Fibroblast of skin of left biceps (primary cell): ENCODE results near the gene COX17.

Source experiments
- DNase-seq, 2 experiments: peaks; one replicate each; pipeline ENCODE4 v3.0.0-alpha.2; 2013; ENCODE audit warnings: low read depth in 2 of 2

COX17 gene

GRCh38 chr3:119645813-119646212 lies 31.4 kb downstream of the COX17 start:
- DNase-seq, result no peak

- no peak for DNase-seq
Measured at GRCh38 chr3:119644481-119644880, 32.7 kb downstream of the COX17 start.

- peak; percentile 36 to 47 for DNase-seq
Measured at GRCh38 chr3:119643528-119643927, 33.7 kb downstream of the COX17 start.

- no peak for DNase-seq
Measured at GRCh38 chr3:119642746-119643473, 34.3 kb downstream of the COX17 start.

GRCh38 chr3:119641416-119641815 lies 35.8 kb downstream of the COX17 start:
- no peak for DNase-seq

GRCh38 chr3:119639494-119640350 lies 37.5 kb downstream of the COX17 start:
- no peak for DNase-seq

- DNase-seq, result peak; percentile 81 to 87
Measured at GRCh38 chr3:119637679-119638477, 39.3 kb downstream of the COX17 start.

- DNase-seq, result no peak
Measured at GRCh38 chr3:119636891-119637611, 40.2 kb downstream of the COX17 start.

- DNase-seq, result no peak
Measured at GRCh38 chr3:119636249-119636648, 41.0 kb downstream of the COX17 start.

- DNase-seq, result no peak
Measured at GRCh38 chr3:119635719-119636118, 41.5 kb downstream of the COX17 start.

- no peak for DNase-seq
Measured at GRCh38 chr3:119632829-119633228, 44.4 kb downstream of the COX17 start.

GRCh38 chr3:119632216-119632615 lies 45.0 kb downstream of the COX17 start:
- no peak for DNase-seq

GRCh38 chr3:119631516-119631915 lies 45.7 kb downstream of the COX17 start:
- no peak for DNase-seq

- DNase-seq, result no peak
Measured at GRCh38 chr3:119630880-119631329, 46.3 kb downstream of the COX17 start.

GRCh38 chr3:119630128-119630879 lies 46.9 kb downstream of the COX17 start:
- no peak for DNase-seq

- no peak for DNase-seq
Measured at GRCh38 chr3:119628816-119629445, 48.3 kb downstream of the COX17 start.

- DNase-seq, result no peak
Measured at GRCh38 chr3:119628390-119628789, 48.8 kb downstream of the COX17 start.

- DNase-seq, result no peak
Measured at GRCh38 chr3:119627461-119627860, 49.7 kb downstream of the COX17 start.

GRCh38 chr3:119626196-119626595 lies 51.0 kb downstream of the COX17 start:
- no peak for DNase-seq

- DNase-seq, result no peak
Measured at GRCh38 chr3:119625451-119626153, 51.6 kb downstream of the COX17 start.
